Melanocyte of skin (primary cell): ENCODE measurements around the gene NUTM1. TPM values are rescaled to one million over a fixed set of nuclear protein-coding genes. Genes with fewer than 3 reads are reported as not detected.

Experiments
- small RNA-seq, 2 donors: library from RNA; depleted of rRNA; stranded (forward); fragments of <200 nt; gene quantifications; one replicate each; pipeline ENCODE3, GENCODE V24; 2012
- total RNA-seq, 2 donors: library from RNA; depleted of rRNA; stranded (reverse); fragments of >200 nt; gene quantifications; 2 replicates each; pipeline ENCODE4 v1.2.3, GENCODE V29; 2012

The NUTM1 gene
- not detected for total RNA-seq

GRCh38 chr15:34342737-34343575 lies at the start of gene NUTM1, which contains the start of gene NOP10:
TSS of gene NUTM1 (plus strand) at chr15:34343315. CDS start at chr15:34343697, 382 bp downstream.
TSS of gene NOP10 (minus strand) at chr15:34343136. CDS start at chr15:34343073, 63 bp downstream.

GRCh38 chr15:34337557-34338306 lies 5.4 kb upstream of the NUTM1 start, which contains the start of gene SLC12A6:
TSS of gene SLC12A6 (minus strand) at chr15:34337781. CDS start at chr15:34336680, 1,101 bp downstream.

GRCh38 chr15:34367101-34368081 lies 24.3 kb downstream of the NUTM1 start, which contains the start of gene LPCAT4:
TSS of gene LPCAT4 (minus strand) at chr15:34367196. CDS start at chr15:34367100, 96 bp downstream.

Small RNA genes within 50 kb of the gene (small RNA-seq; reads per million reads assigned to genes)
- gene MIR1233-1: 0 reads per million in 2 donors
- 0 reads per million in 2 donors for gene RF00019

Other genes with a start within 250 kb of the NUTM1 start
- 10 to 100 TPM; 50.6 to 67.3 TPM for gene EMC7, start 241.5 kb upstream of the NUTM1 start, total RNA-seq
- gene PGBD4, start 241.2 kb upstream of the NUTM1 start, total RNA-seq: 1 to 10 TPM; 1.7 TPM
- 10 to 100 TPM; 28.6 to 45.3 TPM for gene KATNBL1, start 133.2 kb upstream of the NUTM1 start, total RNA-seq
- gene EMC4, start 118.3 kb upstream of the NUTM1 start, total RNA-seq: 100 to 1,000 TPM in 1 of 2 donors, 10 to 100 TPM in 1; 99.8 to 142 TPM
- 1 to 10 TPM; 6.0 to 7.2 TPM for gene SLC12A6, start 5.5 kb upstream of the NUTM1 start, total RNA-seq
- 100 to 1,000 TPM; 276 to 415 TPM for gene NOP10, start 179 bp upstream of the NUTM1 start, total RNA-seq
- 10 to 100 TPM in 1 of 2 donors, 1 to 10 TPM in 1; 5.5 to 11.0 TPM for gene LPCAT4, start 23.9 kb downstream of the NUTM1 start, total RNA-seq
- gene GOLGA8A, start 94.5 kb downstream of the NUTM1 start, total RNA-seq: 1 to 10 TPM; 2.3 to 6.2 TPM
- gene GOLGA8B, start 240.3 kb downstream of the NUTM1 start, total RNA-seq: 10 to 100 TPM; 11.3 to 13.8 TPM